Immature natural killer cell (primary cell): Measurements from ENCODE around the gene TAS2R41. TPM values are rescaled to one million over a fixed set of nuclear protein-coding genes. Genes with fewer than 3 reads are reported as not detected.

Experiments used
- DNase-seq, 3 donors: peaks; one replicate each; pipeline ENCODE4 v3.0.0; 2022; ENCODE audit warnings: mixed read lengths in 1 of 3
- H3K27ac Mint-ChIP-seq, 6 donors: one replicate each; pipeline ENCODE4 v1.8.0; 2020; ENCODE audit warnings: mixed read lengths in 6 of 6, mild to moderate bottlenecking in 5 of 6, inconsistent platforms in 4 of 6, moderate library complexity in 3 of 6
- H3K27me3 Mint-ChIP-seq, 3 donors: one replicate each; pipeline ENCODE4 v1.8.0; 2020 to 2021; ENCODE audit warnings: low read depth in 3 of 3, mild to moderate bottlenecking in 3 of 3, mixed read lengths in 3 of 3, moderate library complexity in 3 of 3, inconsistent platforms in 1 of 3
- H3K36me3 Mint-ChIP-seq, 3 donors: one replicate each; pipeline ENCODE4 v1.8.0; 2020; ENCODE audit warnings: mixed read lengths in 3 of 3, inconsistent platforms in 2 of 3, mild to moderate bottlenecking in 2 of 3
- H3K4me1 Mint-ChIP-seq, 2 donors: one replicate each; pipeline ENCODE4 v1.8.0; 2020; ENCODE audit warnings: inconsistent platforms in 2 of 2, mild to moderate bottlenecking in 2 of 2, mixed read lengths in 2 of 2, moderate library complexity in 1 of 2
- H3K4me3 Mint-ChIP-seq, 5 donors: one replicate each; pipeline ENCODE4 v1.8.0; 2020; ENCODE audit warnings: mild to moderate bottlenecking in 5 of 5, mixed read lengths in 5 of 5, inconsistent platforms in 3 of 5, moderate library complexity in 3 of 5
- H3K9me3 Mint-ChIP-seq, 6 donors: one replicate each; pipeline ENCODE4 v1.8.0; 2020; ENCODE audit warnings: mild to moderate bottlenecking in 6 of 6, mixed read lengths in 6 of 6, inconsistent platforms in 4 of 6, moderate library complexity in 3 of 6
- polyA plus RNA-seq, 3 donors: library from polyadenylated mRNA; unstranded; fragments of 300-500 nt; fragmentation: Illumina TruSeq; gene quantifications; one replicate each; pipeline ENCODE4 v1.2.3, GENCODE V29; 2021

TAS2R41 gene
- polyA plus RNA-seq, 3 donors from 2014 or later: not detected

DNA sequence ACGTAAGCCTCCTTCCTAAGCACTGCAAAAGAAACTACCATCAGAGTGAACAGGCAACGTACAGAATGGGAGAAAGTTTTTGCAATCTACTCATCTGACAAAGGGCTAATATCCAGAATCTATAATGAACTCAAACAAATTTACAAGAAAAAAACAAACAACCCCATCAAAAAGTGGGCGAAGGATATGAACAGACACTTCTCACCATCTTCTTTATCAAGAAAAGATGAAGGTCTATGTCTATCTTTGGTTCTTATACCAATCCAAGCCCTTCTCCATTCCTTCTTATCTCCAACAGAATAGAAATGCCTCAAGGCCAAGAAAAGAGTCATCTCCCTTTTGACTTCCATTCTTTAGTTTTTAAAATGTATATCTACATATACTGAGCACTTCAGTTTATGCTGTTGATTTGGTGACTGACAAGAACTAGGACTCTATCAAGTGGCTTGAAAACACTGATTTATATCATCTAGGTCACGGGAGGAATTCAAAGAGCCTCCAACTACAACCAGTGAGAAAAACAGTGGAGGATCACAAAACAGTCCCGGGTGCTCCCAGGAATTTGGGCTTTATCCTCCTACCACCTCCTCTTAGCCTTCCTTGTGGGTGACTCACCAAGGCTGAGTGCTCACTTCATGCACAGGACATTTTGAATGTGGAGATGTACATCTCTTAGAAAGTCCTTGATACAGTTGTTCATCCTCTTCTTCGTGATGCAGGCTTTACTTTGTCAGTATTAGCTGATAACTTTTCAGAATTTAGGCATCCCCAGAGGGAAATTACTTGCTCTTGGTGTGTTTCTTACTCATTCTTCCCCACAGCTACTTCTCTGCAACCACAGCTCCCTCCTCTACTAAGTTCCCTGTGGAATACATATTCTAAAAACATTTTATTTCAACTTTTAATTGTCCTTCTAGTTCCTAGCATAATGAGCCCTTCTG, 15.4 kb downstream of the TAS2R41 start:
- Mint-ChIP-seq H3K27ac (no peak overlapping the region), H3K27me3 (peaks cover 2 to 10% (median 5%) of the 10 kb centered on the region in 3 donors), H3K9me3 (no peaks in the 10 kb centered on the region), H3K4me1 (peaks cover 0 to 8% of the 10 kb centered on the region in 2 donors), H3K4me3 (no peak overlapping the region), H3K36me3 (no peaks in the 10 kb centered on the region)
- no peak for DNase-seq

DNA sequence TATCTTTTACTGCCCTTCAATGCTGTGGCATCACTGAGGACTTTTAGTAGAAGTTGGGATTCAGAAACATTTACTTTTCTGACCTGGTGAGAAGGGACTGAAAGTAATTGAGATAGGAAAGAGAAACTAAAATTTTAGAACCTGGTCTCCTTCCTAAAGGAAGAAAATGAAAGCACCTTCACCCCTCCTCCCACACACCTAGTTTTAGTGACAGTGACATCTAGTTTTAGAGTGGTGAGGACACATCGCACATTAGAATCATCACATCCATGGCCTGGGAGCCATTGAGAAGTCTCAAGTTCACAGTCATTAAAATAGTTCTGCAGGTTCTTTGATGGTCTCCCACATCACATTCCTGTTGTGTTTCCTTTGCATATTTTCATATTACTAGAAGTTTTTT, 16.1 kb downstream of the TAS2R41 start:
- DNase-seq: no peak
- Mint-ChIP-seq H3K4me3 (no peak overlapping the region), H3K9me3 (no peaks in the 10 kb centered on the region), H3K4me1 (peaks cover 0 to 8% of the 10 kb centered on the region in 2 donors), H3K27me3 (peaks cover 2 to 9% (median 5%) of the 10 kb centered on the region in 3 donors), H3K27ac (no peak overlapping the region), H3K36me3 (no peaks in the 10 kb centered on the region)

DNA sequence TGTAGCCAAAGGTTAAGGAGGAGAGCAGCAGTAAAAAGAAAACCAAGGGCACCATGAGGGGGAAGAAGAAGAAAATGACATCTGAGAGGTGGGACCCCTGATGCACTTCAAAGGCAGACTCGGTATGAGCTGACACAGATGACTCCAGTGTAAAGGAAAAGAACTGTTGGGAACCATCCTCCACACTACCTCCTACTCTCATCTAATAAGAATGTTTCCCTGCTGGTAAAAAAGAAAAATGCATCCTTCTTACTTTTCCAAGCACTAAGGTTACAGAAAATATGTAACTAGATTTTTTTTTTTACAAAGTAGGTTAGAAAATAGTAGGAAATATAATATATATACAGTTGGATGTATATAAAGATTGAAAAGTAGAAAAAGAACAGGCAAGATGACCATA, 16.9 kb downstream of the TAS2R41 start:
- H3K4me1 Mint-ChIP-seq: peaks cover 0 to 8% of the 10 kb centered on the region in 2 donors
- no peaks in the 10 kb centered on the region for H3K9me3 Mint-ChIP-seq
- peaks cover 0 to 9% (median 2%) of the 10 kb centered on the region in 3 donors for H3K27me3 Mint-ChIP-seq
- no peaks in the 10 kb centered on the region for H3K36me3 Mint-ChIP-seq
- H3K4me3 Mint-ChIP-seq: no peak overlapping the region
- no peak overlapping the region for H3K27ac Mint-ChIP-seq
- no peak for DNase-seq

DNA sequence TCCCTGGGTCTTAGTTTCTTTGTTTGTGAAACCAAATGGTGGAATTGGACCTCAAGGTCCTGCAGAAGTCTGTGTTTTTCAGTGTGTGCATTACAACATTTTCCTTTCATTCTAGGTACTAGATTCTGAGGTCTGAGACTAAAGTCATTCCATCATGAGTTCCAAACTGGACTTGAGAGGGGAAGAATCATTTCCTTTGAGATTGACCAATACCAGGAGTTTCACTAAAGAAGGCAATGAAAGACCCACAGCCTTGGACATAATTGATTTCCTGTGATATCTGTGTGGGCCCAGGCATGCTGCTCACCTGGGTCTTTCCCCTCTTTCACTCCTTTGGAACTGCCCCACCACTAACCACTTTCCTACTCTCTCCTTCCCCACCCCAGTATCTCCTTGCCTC, 18.2 kb downstream of the TAS2R41 start:
- H3K4me3 Mint-ChIP-seq: no peak overlapping the region
- H3K36me3 Mint-ChIP-seq: no peaks in the 10 kb centered on the region
- DNase-seq: no peak
- no peak overlapping the region for H3K27ac Mint-ChIP-seq
- peaks cover 0 to 8% of the 10 kb centered on the region in 2 donors for H3K4me1 Mint-ChIP-seq
- peaks cover 2 to 7% (median 4%) of the 10 kb centered on the region in 3 donors for H3K27me3 Mint-ChIP-seq
- H3K9me3 Mint-ChIP-seq: no peaks in the 10 kb centered on the region

DNA sequence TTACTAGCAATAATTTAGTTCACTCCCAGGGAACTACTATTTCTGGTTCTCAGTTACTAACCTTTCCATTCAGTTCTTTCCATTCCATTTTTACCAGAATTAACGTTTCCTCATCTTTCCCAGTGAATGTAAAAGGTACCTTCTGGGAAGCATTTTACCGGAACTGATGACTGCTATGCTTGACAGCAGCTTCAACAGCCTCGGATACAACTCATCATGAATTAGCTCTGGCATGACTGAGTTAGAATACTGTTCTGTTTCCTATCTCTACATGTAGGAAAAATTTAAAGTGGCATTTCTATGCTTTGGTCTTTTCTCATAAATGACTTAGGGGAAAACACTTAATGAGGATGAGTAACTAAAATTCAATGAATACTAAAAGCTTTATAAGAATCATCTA, 18.6 kb downstream of the TAS2R41 start:
- Mint-ChIP-seq H3K36me3 (no peaks in the 10 kb centered on the region), H3K4me3 (no peak overlapping the region)

DNA sequence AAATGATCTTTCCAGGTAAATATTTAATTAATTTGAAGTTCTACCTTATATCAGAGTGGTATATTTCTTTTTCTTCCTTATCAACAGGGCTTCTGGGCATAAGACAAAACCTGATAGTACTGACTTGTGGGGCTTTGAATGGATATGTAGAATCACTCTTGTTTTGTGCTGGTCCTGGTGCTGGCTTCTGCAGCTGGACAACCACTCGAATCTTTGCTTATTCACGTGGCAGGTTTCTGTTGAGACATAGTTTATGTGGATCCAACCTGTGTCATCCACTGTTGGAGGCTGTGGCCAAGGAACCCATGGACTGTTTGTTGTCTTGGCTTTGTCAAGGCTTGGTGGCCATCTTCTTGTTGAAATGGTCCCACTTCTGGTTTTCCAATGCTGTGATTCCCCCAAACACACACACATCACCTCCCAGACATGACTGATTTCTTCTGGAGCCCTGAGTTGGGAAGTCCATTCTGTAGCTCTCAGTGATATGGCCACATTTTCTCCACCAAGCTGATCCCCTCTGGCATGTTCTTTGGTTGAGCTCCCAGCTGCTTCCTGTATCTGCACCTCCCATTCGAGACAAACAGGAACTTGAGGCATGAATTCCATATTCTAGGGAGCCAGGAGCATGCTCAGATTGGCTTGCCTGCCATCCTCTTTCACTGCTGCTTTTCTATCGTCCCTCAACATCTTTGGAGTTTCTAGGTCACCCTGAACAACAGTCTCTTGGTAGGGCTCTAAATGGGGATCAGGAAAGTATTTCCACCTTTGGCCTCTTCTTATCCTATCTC, 19.5 kb downstream of the TAS2R41 start:
- Mint-ChIP-seq H3K4me3 (no peak overlapping the region), H3K27me3 (peaks cover 4 to 8% (median 5%) of the 10 kb centered on the region in 3 donors), H3K9me3 (no peaks in the 10 kb centered on the region), H3K36me3 (no peaks in the 10 kb centered on the region), H3K4me1 (peaks cover 0 to 8% of the 10 kb centered on the region in 2 donors), H3K27ac (no peak overlapping the region)
- DNase-seq: no peak

More for the DNA sequence above, 18.6 kb downstream of the TAS2R41 start:
- H3K27ac Mint-ChIP-seq: no peak overlapping the region
- peaks cover 0 to 8% of the 10 kb centered on the region in 2 donors for H3K4me1 Mint-ChIP-seq
- DNase-seq: no peak
- H3K27me3 Mint-ChIP-seq: peaks cover 2 to 7% (median 4%) of the 10 kb centered on the region in 3 donors
- no peaks in the 10 kb centered on the region for H3K9me3 Mint-ChIP-seq

DNA sequence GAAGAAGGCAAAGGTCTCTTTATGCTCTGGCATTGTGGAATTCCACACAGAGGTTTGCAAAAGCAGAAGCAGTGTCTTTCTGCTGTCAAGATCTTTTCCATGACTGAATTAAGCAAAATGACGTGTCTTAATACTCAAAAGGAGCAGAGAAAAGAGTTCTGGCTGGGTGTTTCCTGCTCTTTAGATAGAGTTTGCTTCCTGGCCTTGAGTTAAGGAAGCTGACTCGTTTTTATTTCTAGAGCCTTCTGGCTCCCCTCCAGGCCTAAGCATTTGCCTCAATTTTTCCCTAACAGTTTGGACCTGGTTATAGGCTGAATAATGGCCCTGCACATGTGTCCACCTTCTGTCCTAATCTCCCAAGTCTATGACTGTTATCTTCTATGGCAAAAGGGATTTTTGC, 21.6 kb downstream of the TAS2R41 start:
- Mint-ChIP-seq H3K9me3 (no peaks in the 10 kb centered on the region), H3K4me1 (no peaks in the 10 kb centered on the region), H3K4me3 (no peak overlapping the region), H3K36me3 (no peaks in the 10 kb centered on the region), H3K27me3 (peaks cover 4 to 9% (median 8%) of the 10 kb centered on the region in 3 donors), H3K27ac (no peak overlapping the region)
- DNase-seq: no peak

DNA sequence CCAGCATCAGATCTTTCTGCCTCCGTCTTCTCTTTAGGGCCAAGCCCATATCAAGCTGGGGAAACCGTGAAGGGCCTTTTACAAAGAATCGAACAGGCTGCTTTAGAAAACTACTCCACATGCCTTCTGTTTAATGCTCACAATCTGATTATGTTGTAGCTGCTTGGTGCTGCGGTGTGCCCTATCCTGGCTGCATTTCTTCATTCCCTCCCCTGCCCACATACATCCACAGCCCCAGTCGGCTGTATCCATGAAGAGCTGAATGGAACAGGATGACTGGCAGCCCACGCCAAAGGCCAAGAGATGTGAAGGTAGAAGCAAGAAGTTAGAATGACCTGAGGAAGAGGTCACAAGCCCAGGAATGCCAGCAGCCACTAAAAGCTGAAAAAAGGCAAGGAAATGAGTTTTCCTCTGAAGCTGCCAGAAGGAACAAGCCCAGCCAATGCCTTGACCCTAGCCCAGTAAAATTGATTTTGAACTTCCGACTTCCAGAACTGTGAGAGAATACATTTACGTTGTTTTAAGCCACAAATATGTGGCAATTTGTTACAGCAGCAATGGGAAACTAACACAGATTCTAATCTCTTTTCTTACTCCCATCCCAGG, 22.2 kb downstream of the TAS2R41 start:
- Mint-ChIP-seq H3K36me3 (no peaks in the 10 kb centered on the region), H3K4me3 (no peak overlapping the region), H3K9me3 (no peaks in the 10 kb centered on the region), H3K27ac (no peak overlapping the region), H3K4me1 (no peaks in the 10 kb centered on the region), H3K27me3 (peaks cover 4 to 9% (median 8%) of the 10 kb centered on the region in 3 donors)
- DNase-seq: no peak

DNA sequence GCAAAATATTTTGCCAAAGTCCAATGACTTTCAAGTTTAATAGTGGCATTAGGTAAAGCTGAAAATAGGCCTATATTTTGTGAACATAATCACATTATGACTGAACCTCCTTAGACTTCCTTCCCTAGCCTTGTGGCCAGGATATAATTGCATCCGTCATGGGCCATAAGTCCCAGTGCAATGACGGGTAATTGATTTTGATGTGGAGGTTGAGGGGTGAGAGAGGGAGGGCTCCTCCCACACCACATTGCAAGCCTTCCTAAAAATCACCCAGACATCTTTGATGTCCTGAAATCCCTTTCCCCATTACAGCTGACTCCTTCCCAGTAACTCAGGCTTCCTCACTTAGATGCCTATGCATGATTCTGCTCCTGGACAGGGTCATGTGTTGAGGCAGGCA, 25.6 kb downstream of the TAS2R41 start:
- Mint-ChIP-seq H3K36me3 (no peaks in the 10 kb centered on the region), H3K9me3 (no peaks in the 10 kb centered on the region), H3K4me1 (no peaks in the 10 kb centered on the region), H3K27me3 (peaks cover 3 to 11% (median 4%) of the 10 kb centered on the region in 3 donors), H3K4me3 (no peak overlapping the region), H3K27ac (no peak overlapping the region)
- no peak for DNase-seq

DNA sequence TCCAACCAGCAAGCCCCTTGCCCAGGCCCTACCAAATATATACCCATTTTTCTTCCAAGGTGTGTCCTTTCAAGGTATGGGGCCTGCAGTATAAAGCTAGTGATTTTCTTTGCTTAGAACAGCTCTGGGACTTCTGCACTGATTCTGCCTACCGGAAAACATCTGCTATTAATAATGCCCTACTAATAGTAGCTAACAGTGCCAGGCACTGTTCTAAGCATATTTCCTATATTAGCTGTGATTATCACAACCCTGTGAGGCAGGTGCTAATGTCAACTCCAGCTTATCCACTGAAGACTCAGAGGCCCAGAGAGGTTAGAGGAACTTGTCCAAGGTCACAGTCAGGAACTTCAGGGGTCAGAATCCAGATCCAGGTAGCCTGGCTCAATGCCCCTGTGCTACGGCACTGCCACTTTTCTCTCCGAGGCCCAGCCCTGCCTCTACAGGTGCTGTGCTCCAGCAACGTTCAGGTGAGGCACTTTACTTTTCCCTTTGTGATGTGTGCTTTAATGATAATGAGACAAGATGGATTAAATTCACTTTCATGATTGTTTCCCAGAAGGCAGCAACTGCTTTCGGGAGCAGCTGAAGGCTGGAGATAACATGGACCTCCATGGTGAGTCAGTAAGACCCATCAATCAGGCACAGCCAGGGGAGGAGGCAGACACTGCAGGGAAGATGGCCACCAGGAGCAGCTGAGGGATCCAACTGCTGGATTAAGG, 26.7 kb downstream of the TAS2R41 start:
- Mint-ChIP-seq H3K4me1 (no peaks in the 10 kb centered on the region), H3K27me3 (peaks cover 3 to 12% (median 4%) of the 10 kb centered on the region in 3 donors), H3K4me3 (no peak overlapping the region), H3K27ac (no peak overlapping the region), H3K36me3 (no peaks in the 10 kb centered on the region), H3K9me3 (no peaks in the 10 kb centered on the region)
- DNase-seq: no peak

DNA sequence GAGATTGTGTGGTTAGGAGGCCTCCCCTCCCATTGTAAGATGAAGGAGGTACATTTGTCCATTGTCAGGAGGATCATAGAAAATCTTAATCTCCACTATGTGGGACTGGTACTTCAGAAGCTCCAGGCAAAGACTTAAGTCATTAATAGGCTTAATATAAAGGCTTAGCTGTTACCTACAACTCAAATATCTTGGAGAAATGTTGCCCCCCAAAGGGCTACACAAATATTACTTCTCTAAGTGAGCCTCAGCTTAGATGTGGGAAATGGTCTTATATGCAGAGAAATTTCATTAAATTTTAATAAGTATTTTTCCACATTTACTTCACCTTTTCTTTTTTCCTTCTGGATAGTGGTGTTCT, 27.2 kb downstream of the TAS2R41 start:
- no peak for DNase-seq
- Mint-ChIP-seq H3K4me1 (no peaks in the 10 kb centered on the region), H3K9me3 (no peaks in the 10 kb centered on the region), H3K36me3 (no peaks in the 10 kb centered on the region), H3K4me3 (no peak overlapping the region), H3K27ac (no peak overlapping the region), H3K27me3 (peaks cover 1 to 13% (median 4%) of the 10 kb centered on the region in 3 donors)

DNA sequence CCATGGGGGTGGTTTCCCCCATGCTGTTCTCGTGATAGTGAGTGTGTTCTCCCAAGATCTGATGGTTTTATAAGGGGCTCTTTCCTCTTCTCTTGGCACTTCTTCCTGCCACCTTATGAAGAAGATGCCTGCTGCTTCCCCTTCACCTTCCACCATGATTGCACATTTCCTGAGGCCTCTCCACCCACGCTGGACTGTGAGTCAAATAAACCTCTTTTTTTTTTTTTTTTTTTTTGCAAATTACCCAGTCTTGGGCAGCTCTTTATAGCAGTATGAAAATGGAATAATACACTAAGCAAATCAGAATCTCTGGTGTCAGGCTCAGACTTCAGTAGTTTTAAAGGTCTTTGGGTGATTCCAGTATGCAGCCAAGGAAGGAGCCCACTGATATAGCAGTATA, 28.2 kb downstream of the TAS2R41 start:
- no peaks in the 10 kb centered on the region for H3K9me3 Mint-ChIP-seq
- DNase-seq: no peak
- no peaks in the 10 kb centered on the region for H3K36me3 Mint-ChIP-seq
- H3K4me1 Mint-ChIP-seq: no peaks in the 10 kb centered on the region
- H3K27ac Mint-ChIP-seq: no peak overlapping the region
- H3K4me3 Mint-ChIP-seq: no peak overlapping the region
- H3K27me3 Mint-ChIP-seq: peaks cover 0 to 11% (median 4%) of the 10 kb centered on the region in 3 donors

DNA sequence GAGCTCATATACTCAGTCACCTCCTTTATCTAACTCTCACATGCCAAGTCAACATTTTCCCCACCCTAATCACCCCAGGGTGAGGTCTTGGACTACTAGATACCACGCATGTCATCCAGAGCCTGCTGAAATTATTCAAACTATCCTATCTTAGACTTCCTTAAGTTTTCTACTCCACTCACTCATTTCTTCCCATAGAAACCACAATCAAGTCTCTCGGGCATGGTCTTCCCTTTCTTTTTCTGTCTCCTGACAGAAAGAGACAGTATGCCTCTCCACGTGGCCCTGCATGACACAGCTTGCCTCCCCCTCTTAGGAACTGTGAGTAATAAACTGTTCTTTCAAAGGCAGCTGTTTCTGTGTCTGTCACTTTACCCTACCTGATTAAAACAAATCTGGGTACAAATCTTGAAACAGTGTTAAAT, 29.4 kb downstream of the TAS2R41 start:
- no peak overlapping the region for H3K27ac Mint-ChIP-seq
- no peaks in the 10 kb centered on the region for H3K36me3 Mint-ChIP-seq
- no peaks in the 10 kb centered on the region for H3K4me1 Mint-ChIP-seq
- peaks cover 0 to 8% (median 2%) of the 10 kb centered on the region in 3 donors for H3K27me3 Mint-ChIP-seq
- no peak overlapping the region for H3K4me3 Mint-ChIP-seq
- DNase-seq: no peak
- H3K9me3 Mint-ChIP-seq: no peaks in the 10 kb centered on the region
